HPDE6-E6E7 (cell line): ENCODE results near the gene MAP7D1.
A peak's percentile ranks its signal among the peaks of the same experiment; 100 is the strongest.
"Not testable (repeated sequence)": the region's sequence is repeated elsewhere in the genome, so short reads cannot be mapped to it uniquely, and the experiment has no call there.

Experiments used
- DNase-seq: peaks from one replicate; pipeline ENCODE4 v3.0.0; 2011; ENCODE audit warnings: missing footprints; ENCODE audit errors: extremely low spot score

Gene MAP7D1

DNA sequence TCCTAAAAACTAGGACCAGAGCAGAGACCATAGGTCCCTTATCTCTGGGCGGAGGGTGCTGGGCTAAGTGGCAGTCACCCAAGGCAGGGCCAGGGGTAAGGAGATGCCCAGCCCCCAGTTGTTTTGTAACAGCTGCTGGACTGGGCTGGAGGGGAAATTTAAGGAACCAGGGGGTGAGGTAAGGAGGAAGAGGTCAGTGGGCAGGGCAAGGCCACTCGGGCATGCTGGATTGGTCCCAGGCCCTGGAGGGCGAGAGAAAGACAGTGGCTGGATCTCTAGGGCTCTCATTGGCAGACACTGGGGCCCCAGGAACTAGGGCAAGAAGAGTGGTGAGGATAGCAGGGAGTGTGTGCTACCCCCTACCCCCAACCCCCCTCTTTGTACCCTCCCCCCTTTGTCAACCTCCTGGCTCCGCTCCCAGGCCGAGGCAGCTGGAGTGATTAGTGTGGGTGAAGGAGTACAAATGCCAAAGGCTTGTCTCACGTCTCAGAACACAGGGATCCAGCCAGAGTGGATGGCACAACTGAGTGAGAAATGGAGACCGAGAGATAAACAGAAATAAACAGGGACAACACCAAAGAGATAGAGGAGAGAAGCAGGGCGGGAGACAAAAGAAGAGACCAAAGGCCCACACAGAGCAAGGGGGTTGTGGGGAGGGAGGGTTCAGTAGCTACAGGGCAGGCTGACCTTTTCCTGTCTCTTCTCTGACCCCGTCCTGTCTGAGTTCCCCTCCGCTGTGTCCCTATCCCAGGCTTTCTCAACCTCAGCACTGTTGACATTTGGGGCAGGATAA lies 47.8 kb downstream of the MAP7D1 start:
- DNase-seq, result no peak

DNA sequence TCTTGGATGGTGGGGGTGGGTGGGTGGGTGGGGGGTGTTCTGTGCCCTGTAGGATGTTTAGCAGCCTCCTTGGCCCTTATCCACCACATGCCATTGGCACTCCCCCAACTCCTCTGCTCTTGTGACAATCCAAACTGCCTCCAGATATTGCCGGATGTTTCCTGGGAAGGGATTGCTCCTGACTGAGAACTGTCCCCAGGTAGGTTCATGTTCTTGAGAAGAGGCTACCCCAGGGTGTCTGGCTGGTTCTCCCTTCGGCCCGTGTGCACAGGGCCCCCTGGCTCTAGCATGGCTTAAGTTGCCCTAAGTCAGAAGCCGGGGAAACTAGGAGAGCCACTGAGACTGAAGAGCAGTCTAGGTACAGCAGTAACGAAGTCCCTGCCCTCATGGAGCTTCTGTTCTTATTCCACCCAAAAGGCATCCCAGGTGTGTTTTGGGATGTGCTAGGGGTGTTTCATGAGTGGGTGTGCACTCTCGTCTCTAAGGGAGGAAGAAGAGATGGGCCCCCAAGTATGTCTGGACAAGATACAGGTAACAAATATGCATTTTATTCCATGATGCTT lies 48.5 kb downstream of the MAP7D1 start:
- DNase-seq, result no peak

- DNase-seq, result no peak
Measured at GRCh38 chr1:36206323-36206858, 50.4 kb downstream of the MAP7D1 start.

DNA sequence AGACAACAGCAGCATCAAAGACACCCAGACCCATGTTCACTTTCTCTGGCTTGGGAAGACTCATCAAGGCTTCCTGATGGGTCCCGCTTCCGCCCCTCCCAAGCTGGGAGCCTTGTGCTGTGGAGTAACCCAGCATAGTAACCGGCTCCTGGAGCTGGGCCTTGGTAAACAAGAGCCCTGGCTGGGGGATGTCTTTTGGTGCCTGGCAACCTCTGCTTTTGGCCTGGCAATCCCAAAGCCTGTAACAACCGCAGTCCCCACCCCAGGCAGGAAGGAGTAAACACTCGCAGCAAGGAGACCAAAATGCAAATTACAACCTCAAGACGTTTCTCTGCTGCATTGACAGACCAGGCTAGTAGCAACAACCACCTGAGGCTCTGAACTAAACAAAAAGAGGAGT lies 51.4 kb downstream of the MAP7D1 start:
- DNase-seq, result no peak

DNA sequence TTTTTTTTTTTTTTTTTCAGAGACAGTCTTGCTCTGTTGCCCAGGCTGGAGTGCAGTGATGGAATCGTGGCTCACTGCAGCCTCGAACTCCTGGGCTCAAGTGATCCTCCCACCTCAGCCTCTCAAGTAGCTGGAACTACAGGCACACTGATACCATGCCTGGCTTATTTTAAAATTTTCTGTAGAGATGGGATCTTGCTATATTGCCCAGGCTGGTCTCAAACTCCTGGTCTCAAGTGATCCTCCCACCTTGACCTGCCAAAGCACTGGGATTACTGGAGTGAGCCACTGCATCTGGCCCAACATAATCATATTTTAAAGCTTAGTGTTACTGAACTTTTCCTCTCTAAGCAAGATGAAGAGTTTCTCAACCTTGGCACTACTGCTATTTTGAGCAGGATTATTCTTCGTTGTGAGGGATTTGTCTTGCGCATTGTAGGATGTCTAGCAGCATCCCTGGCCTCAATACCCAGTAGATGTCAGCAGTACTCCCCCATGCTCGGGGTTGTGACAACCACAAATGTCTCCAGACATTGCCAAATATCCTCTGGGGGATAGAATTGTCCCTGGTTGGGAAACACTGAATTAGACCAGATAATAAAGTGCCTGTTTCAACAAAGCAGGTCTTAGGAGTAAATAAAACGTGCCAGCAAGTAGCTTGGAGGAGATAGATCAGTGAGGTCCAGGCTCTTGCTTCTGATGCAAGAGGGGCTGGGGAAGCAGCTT lies 53.2 kb downstream of the MAP7D1 start:
- no peak for DNase-seq

GRCh38 chr1:36211307-36211706 lies 55.3 kb downstream of the MAP7D1 start:
- DNase-seq, result no peak

GRCh38 chr1:36211841-36212240 lies 55.9 kb downstream of the MAP7D1 start:
- no peak for DNase-seq

- no peak for DNase-seq
Measured at GRCh38 chr1:36212782-36213181, 56.8 kb downstream of the MAP7D1 start.

GRCh38 chr1:36217670-36218069 lies 61.7 kb downstream of the MAP7D1 start:
- no peak for DNase-seq

DNA sequence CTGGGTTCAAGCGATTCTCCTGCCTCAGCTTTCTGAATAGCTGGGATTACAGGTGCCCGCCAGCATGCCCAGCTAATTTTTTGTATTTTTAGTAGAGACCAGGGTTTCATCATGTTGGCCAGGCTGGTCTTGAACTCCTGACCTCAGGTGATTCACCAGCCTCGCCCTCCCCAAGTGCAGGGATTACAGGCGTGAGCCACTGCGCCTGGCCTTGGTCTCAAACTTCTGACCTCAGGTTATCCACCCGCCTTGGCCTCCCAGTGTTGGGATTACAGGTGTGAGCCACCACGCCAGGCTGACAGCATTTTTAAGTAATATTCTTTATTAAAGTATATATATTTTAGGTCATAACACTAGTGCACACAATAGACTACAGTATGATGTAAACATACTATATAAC lies 65.9 kb downstream of the MAP7D1 start:
- not testable (repeated sequence) for DNase-seq

DNA sequence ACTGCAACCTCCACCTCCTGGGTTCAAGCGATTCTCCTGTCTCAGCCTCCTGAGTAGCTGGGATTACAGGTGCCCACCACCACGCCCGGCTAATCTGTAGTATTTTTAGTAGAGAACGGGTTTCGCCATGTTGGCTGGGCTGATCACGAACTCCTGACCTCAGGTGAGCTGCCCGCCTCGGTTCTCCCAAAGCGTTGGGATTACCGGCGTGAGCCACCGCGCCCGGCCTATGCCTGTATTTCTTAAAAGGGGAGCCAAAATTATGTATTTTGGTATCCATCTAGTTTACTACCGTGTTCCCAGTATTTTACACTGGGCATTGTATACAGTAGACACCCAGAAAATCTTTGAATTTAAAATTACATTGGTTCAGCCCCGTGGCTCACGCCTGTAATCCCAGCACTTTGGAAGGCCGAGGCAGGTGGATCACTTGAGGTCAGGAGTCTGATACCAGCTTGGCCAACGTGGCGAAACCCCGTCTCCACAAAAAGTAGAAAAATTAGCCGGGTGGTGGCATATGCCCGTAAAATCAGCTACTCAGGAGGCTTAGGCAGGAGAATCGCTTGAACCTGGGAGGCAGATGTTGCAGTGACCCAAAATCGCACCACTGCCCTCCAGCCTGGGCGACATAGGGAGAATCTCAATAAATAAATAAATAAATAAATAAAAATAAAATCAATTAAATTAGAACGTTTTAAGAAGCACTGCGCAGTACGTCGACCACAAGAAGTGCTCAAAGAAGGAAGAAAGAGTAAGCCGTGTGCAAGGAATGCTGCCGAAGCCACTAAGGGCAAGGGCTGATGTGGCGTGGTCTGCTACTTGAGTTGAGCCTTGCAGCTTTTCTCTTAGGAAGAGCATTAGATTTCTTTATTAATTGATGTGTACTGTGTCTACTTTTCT lies 66.8 kb downstream of the MAP7D1 start:
- DNase-seq, result no peak

DNA sequence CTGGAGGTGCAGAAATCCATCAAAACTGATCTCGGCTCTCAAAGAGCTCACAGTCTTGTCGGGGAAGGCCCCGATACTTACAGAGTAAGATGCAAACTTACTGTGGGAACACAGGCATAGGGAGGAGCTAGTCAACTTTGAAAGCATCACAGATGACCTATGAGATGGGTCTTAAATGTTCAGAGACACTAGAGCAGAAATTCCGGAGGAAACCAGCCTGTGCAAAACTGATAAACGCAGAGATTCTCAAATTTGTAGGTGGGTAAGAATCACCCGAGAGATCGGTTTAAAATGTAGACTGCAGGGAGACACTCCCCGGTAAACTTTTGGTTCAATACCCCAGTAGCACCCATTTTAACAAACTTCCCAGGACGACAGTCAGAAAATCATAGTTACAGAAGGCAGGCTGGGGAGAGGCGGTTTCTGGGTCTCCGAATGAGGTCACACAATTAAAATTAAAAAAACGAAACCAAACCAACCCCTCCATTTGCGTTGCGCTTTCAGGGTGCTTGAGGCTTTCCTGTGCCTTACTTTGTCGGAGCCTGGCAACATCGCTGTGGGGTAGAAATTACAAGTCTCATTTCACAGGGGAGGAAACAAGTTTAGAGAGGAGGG lies 67.5 kb downstream of the MAP7D1 start:
- DNase-seq, result no peak

- DNase-seq, result peak; percentile 95
Measured at GRCh38 chr1:36223996-36224536, 68.1 kb downstream of the MAP7D1 start, which contains the start of gene THRAP3. Gene THRAP3 (plus strand): TSS chr1:36224443. CDS start chr1:36282564, 58,121 bp downstream.

DNA sequence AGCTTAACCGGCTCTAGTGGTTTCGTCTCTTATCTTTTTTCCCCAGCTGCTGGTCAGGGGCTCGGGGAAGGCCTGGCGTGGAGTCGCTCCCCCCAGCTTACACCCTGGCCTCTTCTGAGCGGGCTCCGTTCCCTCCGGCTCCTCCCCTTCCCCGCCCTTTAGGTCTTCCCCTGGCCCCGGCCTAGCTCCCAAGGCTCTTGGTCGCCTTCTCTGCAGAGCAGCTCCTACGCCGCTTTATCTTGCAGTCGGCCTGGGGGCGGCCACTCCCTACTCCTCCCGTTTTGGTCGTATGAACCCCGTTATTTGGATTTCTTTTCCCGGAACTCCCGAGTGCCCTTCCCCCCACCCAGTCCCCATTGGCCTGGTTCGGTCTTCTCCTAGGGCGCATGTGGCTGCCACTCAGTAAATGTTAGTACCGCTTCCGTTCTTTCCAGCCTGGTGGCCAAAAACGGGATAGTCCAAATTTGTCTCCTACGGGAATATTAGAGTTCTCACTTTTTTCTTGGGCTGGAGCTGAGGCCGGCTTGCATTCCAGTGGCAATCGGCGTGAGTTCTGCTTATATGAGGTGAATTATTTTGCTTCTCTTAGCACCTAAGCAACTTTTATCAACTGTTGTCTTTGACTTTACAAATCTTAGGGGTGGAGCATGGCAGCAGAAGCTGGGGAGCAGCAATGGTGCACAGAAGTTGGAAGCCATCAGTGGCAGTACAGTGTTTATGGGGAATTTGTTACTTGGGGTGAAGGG lies 68.8 kb downstream of the MAP7D1 start:
- DNase-seq, result peak; percentile 85

DNA sequence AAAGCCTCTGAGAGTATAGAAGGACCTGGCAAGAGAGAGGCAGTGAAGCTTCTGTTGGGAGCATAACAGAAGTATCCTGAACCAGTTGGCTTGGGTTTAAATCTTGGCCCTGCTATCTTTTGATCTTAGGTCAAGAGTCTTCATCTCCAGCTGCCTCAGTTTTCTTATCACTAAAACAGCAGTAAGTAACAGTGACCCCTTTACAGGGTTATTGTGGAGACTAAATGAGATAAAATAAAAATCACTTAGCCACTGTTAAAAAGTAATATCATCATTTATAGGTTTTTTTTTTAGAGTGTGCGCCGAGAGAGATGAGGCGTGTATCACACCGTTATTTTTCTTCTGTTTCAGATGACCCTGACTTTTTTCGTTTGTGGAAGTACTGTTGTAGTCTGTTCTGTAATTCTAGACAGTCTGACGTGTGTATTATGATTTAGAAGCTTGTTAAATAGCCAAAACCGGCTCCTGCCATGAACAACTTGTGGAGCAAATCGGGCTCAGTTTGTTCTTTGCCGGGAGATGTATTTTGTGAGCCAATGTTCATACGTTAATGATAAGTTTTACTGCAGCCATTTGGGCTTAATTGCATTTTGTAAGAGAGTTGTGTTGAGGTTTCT lies 69.4 kb downstream of the MAP7D1 start:
- no peak for DNase-seq

DNA sequence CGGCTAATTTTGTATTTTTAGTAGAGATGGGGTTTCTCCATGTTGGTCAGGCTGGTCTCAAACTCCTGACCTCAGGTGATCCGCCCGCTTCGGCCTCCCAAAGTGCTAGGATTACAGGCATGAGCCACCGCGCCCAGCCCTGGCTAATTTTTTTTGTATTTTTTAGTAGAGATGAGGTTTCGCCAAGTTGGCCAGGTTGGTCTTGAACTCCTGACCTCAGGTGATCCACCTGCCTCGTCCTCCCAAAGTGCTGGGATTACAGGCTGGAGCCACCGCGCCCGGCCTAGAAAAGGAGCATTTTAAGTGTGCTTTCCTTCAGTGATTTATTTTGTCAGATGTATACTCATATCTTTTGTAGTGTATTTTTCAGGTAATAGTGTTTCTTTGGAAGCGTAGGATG lies 74.3 kb downstream of the MAP7D1 start:
- DNase-seq, result not testable (repeated sequence)
